CD4-positive, alpha-beta T cell (primary cell): ENCODE results near the gene TSPAN9. TPM values are rescaled to one million over a fixed set of nuclear protein-coding genes. Genes with fewer than 3 reads are reported as not detected.

Experiments used
- ATAC-seq: fragments of 200-7000 bp; cut with Tn5 transposase; one replicate; pipeline ENCODE4 v1.10.0; 2022; ENCODE audit warnings: mild to moderate bottlenecking; ENCODE audit not compliant: poor library complexity
- CTCF ChIA-PET: fragments of 350-600 bp; sonication (Branson Sonifier 250); formaldehyde crosslinking; loops from one replicate; lab custom pipeline; 2021; ENCODE audit warnings: antibody characterized with exemption, inconsistent platforms; lab: Charles Lee
- POLR2A ChIA-PET: fragments of 350-600 bp; sonication (Branson Sonifier 250); formaldehyde crosslinking; loops from one replicate; lab custom pipeline; 2021; ENCODE audit warnings: antibody characterized with exemption, inconsistent platforms; lab: Charles Lee
- DNase-seq, 14 experiments: peaks; one replicate each; pipeline ENCODE4 v3.0.0-alpha.2; 2013 to 2020; ENCODE audit warnings: mixed read lengths in 2 of 14
- H3K27ac ChIP-seq, 2 donors: one replicate each; pipeline versions ENCODE4 v1.5.1 to v1.7.0; 2013; ENCODE audit warnings: low read length in 2 of 2, low read depth in 1 of 2, mild to moderate bottlenecking in 1 of 2
- H3K27me3 ChIP-seq, 2 experiments: 1 replicate in 1 of 2; 2 replicates in 1 of 2; pipeline versions ENCODE4 v1.6.1 to v1.7.0; 2013; ENCODE audit warnings: low read length in 2 of 2, control low read depth in 1 of 2, mild to moderate bottlenecking in 1 of 2, moderate library complexity in 1 of 2; ENCODE audit not compliant: insufficient read depth in 2 of 2, control insufficient read depth in 1 of 2
- H3K36me3 ChIP-seq: one replicate; pipeline ENCODE4 v1.6.1; 2013; ENCODE audit warnings: low read length, control low read depth; ENCODE audit not compliant: insufficient read depth
- H3K4me1 ChIP-seq: one replicate; pipeline ENCODE4 v1.6.1; 2013; ENCODE audit warnings: low read length, control low read depth; ENCODE audit not compliant: insufficient read depth
- H3K4me3 ChIP-seq: one replicate; pipeline ENCODE4 v1.5.1; 2013; ENCODE audit warnings: mild to moderate bottlenecking, low read length, moderate library complexity
- H3K9me3 ChIP-seq, 2 experiments: 1 replicate in 1 of 2; 2 replicates in 1 of 2; pipeline versions ENCODE4 v1.6.1 to v1.7.0; 2013; ENCODE audit warnings: low read length in 2 of 2, mild to moderate bottlenecking in 2 of 2, control low read depth in 1 of 2, moderate library complexity in 1 of 2; ENCODE audit not compliant: control insufficient read depth in 1 of 2, insufficient read depth in 1 of 2
- H3K27ac Mint-ChIP-seq: one replicate; pipeline ENCODE4 v1.8.0; 2020; ENCODE audit warnings: mixed read lengths
- H3K27me3 Mint-ChIP-seq: one replicate; pipeline ENCODE4 v1.8.0; 2021; ENCODE audit warnings: mixed read lengths
- H3K36me3 Mint-ChIP-seq: one replicate; pipeline ENCODE4 v1.8.0; 2021; ENCODE audit warnings: low read depth, mixed read lengths
- H3K4me1 Mint-ChIP-seq: one replicate; pipeline ENCODE4 v1.8.0; 2021; ENCODE audit warnings: low read depth, mixed read lengths
- H3K4me3 Mint-ChIP-seq: one replicate; pipeline ENCODE4 v1.8.0; 2020; ENCODE audit warnings: mild to moderate bottlenecking, mixed read lengths
- H3K9me3 Mint-ChIP-seq: one replicate; pipeline ENCODE4 v1.8.0; 2020; ENCODE audit warnings: mixed read lengths
- intact Hi-C, 2 experiments: fragments of 100-400 bp; cut with DNase I in 1 of 2; cut with micrococcal nuclease in 1 of 2; formaldehyde crosslinking; loops; one replicate each; pipeline versions ENCODE4 v1.15.1 to v1.9.0; 2023 to 2025; cut with DNase I, micrococcal nuclease
- total RNA-seq, 174 experiments: library from RNA in 2 of 174; stranded (reverse) in 2 of 174; gene quantifications; one replicate each; pipeline ENCODE4 v1.2.3 and lab custom pipeline; 2021 to 2026
- TF ChIP-seq, protein P1 (sequence below): fragments of 200-600 bp; IDR thresholded peaks from one replicate; pipeline ENCODE4 v1.8.0; 2022; ENCODE audit warnings: antibody characterized with exemption, mild to moderate bottlenecking

TSPAN9 gene
- total RNA-seq, 2 experiments from 2014 or later = 0.82 to 1.3 TPM

DNA sequence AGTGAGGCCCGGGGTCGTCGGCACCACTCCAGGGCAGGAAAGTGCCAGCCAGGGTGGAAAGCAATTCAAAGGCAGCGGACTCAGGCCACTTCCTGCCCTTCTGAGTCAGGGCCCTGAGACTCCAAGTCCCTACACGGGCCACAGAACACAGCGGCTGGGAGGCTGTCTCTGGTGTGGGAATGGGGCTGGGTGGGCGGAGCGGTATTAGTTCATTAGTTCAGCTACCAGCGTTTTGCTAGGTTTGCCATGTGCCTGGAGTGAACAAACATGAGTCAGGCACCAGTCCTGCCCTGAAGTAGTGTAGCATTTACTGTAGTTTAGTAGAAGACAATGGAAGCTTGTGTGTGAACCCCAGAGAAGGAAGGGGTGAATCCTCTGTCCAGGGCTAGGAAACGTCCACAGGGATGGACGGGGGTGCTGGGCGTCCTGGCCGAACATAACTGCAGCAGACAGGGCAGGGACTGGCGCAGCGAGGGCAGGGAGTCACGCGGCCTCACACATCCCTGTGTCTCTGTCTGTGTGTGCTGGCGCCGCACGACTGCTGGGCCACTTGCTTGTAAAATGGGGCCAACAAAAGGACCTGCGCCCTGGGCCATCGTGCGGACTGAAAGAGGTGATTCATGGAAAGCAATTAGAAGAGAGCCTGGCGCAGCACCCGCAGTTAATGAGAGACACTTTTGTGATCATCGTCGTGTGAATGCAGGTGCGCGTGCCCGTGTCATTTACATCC, 227.4 kb downstream of the TSPAN9 start:
- TF ChIP-seq, protein P1, sequence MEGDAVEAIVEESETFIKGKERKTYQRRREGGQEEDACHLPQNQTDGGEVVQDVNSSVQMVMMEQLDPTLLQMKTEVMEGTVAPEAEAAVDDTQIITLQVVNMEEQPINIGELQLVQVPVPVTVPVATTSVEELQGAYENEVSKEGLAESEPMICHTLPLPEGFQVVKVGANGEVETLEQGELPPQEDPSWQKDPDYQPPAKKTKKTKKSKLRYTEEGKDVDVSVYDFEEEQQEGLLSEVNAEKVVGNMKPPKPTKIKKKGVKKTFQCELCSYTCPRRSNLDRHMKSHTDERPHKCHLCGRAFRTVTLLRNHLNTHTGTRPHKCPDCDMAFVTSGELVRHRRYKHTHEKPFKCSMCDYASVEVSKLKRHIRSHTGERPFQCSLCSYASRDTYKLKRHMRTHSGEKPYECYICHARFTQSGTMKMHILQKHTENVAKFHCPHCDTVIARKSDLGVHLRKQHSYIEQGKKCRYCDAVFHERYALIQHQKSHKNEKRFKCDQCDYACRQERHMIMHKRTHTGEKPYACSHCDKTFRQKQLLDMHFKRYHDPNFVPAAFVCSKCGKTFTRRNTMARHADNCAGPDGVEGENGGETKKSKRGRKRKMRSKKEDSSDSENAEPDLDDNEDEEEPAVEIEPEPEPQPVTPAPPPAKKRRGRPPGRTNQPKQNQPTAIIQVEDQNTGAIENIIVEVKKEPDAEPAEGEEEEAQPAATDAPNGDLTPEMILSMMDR = no peak
- Mint-ChIP-seq H3K36me3 (no peaks in the 10 kb centered on the region), H3K4me1 (peaks cover 11% of the 10 kb centered on the region), H3K9me3 (no peaks in the 10 kb centered on the region), H3K27ac (no peak overlapping the region), H3K4me3 (no peak overlapping the region), H3K27me3 (peaks cover 11% of the 10 kb centered on the region)
- Histone ChIP-seq H3K27me3 (peaks cover 0 to 2% of the 10 kb centered on the region in 2 experiments), H3K4me3 (no peak overlapping the region), H3K4me1 (peaks cover 12% of the 10 kb centered on the region), H3K9me3 (no peaks in the 10 kb centered on the region), H3K36me3 (no peaks in the 10 kb centered on the region), H3K27ac (no peak overlapping the region)
- intact Hi-C loops = no loop called here
- no peak for DNase-seq
- CTCF ChIA-PET = no interaction called here
- POLR2A ChIA-PET = no interaction called here
- ATAC-seq = no peak

DNA sequence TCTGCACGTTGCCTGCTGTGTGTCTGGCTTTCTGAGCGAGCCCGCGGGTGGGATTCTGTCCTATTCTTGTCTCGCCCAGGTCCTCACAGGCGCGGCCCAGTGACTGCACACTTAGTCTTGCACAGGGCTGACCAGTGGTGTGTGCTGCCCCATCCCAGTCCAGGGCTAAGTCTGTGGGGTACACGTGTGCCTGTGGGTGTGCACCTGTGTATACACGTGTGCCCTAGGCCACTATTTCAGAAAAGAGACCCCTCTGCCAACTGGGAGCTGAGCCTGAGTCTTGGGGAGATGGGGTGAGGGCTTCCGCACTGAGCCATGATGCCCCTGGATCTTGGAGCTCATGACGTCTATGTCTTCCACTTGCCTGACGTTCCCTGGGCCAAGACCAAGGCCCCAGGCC, 228.3 kb downstream of the TSPAN9 start:
- no peak overlapping the region for H3K27ac Mint-ChIP-seq
- H3K4me1 Mint-ChIP-seq = peaks cover 3% of the 10 kb centered on the region
- Histone ChIP-seq H3K27ac (no peak overlapping the region), H3K36me3 (no peaks in the 10 kb centered on the region), H3K9me3 (peaks cover 0 to 4% of the 10 kb centered on the region in 2 experiments), H3K4me3 (no peak overlapping the region), H3K27me3 (no peaks in the 10 kb centered on the region), H3K4me1 (peaks cover 4% of the 10 kb centered on the region)
- no peaks in the 10 kb centered on the region for H3K9me3 Mint-ChIP-seq
- no peak overlapping the region for H3K4me3 Mint-ChIP-seq
- H3K36me3 Mint-ChIP-seq = no peaks in the 10 kb centered on the region
- intact Hi-C loops = no loop called here
- TF ChIP-seq, protein P1 = no peak
- DNase-seq = no peak
- ATAC-seq = no peak
- H3K27me3 Mint-ChIP-seq = peaks cover 6% of the 10 kb centered on the region
- POLR2A ChIA-PET = no interaction called here
- CTCF ChIA-PET = no interaction called here

- H3K4me3 ChIP-seq = no peak overlapping the region
- no peaks in the 10 kb centered on the region for H3K36me3 Mint-ChIP-seq
- no peaks in the 10 kb centered on the region for H3K4me1 Mint-ChIP-seq
- no peak overlapping the region for H3K27ac Mint-ChIP-seq
- no peaks in the 10 kb centered on the region for H3K9me3 Mint-ChIP-seq
- no peaks in the 10 kb centered on the region for H3K4me1 ChIP-seq
- intact Hi-C loops = no loop called here
- H3K9me3 ChIP-seq = peaks cover 0 to 5% of the 10 kb centered on the region in 2 experiments
- DNase-seq = no peak
- no peak overlapping the region for H3K27ac ChIP-seq
- ChIA-PET POLR2A (no interaction called here), CTCF (no interaction called here)
- ATAC-seq = no peak
- H3K4me3 Mint-ChIP-seq = no peak overlapping the region
- TF ChIP-seq, protein P1 = no peak
- H3K27me3 ChIP-seq = no peaks in the 10 kb centered on the region
- H3K36me3 ChIP-seq = no peaks in the 10 kb centered on the region
- H3K27me3 Mint-ChIP-seq = peaks cover under 1% of the 10 kb centered on the region
These were observed 228.9 kb downstream of the TSPAN9 start for GRCh38 chr12:3305904-3306619.
